K562 (cell line): ENCODE data around the gene ACBD4. TPM values are rescaled to one million over a fixed set of nuclear protein-coding genes. Genes with fewer than 3 reads are reported as not detected.

Experiments
- ATAC-seq: fragments of 200-7000 bp; cut with Tn5 transposase; 3 replicates; pipeline ENCODE4 v1.9.1; 2020; ENCODE audit warnings: moderate library complexity
- BruUV-seq: library from RNA; stranded (reverse); fragments of 400-500 nt; replicated peaks from 2 replicates; lab custom pipeline; 2021; lab: Mats Ljungman, UMichigan
- CTCF ChIA-PET: fragments of 300-600 bp; formaldehyde crosslinking; extraction: SDS; loops from one replicate; lab custom pipeline; 2021; ENCODE audit warnings: low intra/inter-chr PET ratio; lab: Yijun Ruan, JAX
- POLR2A ChIA-PET: fragments of 300-600, 350-650 bp; sonication (Branson Sonifier 250); formaldehyde crosslinking; extraction: SDS; loops from one replicate; lab custom pipeline; 2021; ENCODE audit warnings: antibody characterized with exemption, inconsistent platforms; lab: Yijun Ruan, JAX
- DNase-seq, 4 experiments: peaks; one replicate each; pipeline versions ENCODE4 v3.0.0 to v3.0.0-alpha.2; 2011 to 2018; ENCODE audit warnings: low spot score in 3 of 4, mixed read lengths in 3 of 4; ENCODE audit errors: extremely low read depth in 1 of 4
- FAIRE-seq: peaks from 2 replicates; lab custom pipeline; 2011; peaks lifted over from hg19 to GRCh38; lab: Jason Lieb, UNC
- H2AFZ ChIP-seq: 2 replicates; pipeline ENCODE4 v1.6.0; 2011; ENCODE audit warnings: low read depth, low read length, control low read depth, inconsistent platforms
- H3K27ac ChIP-seq: fragments of 200-600 bp; 3 replicates; pipeline ENCODE4 v1.8.0; 2011; ENCODE audit warnings: low read depth, mild to moderate bottlenecking, control low read depth, inconsistent platforms, low read length, moderate library complexity, mixed read lengths; ENCODE audit errors: extremely low read depth
- H3K27me3 ChIP-seq, 2 experiments: fragments of 300-600 bp in 1 of 2; 2 replicates in 1 of 2; 3 replicates in 1 of 2; pipeline versions ENCODE4 v1.6.0 to v1.8.0; 2011; ENCODE audit warnings: inconsistent platforms in 2 of 2, low read length in 2 of 2, mild to moderate bottlenecking in 1 of 2, mixed read lengths in 1 of 2, moderate library complexity in 1 of 2; ENCODE audit not compliant: control insufficient read depth in 2 of 2, insufficient read depth in 2 of 2
- H3K36me3 ChIP-seq: fragments of 300-600 bp; 3 replicates; pipeline ENCODE4 v1.8.0; 2011; ENCODE audit warnings: mild to moderate bottlenecking, low read length, inconsistent platforms; ENCODE audit not compliant: control insufficient read depth, insufficient read depth
- H3K4me1 ChIP-seq, 2 experiments: fragments of 200-600 bp in 1 of 2; replicated peaks in 1 of 2; 2 replicates in 1 of 2; 3 replicates in 1 of 2; pipeline versions ENCODE4 v1.5.1 to v1.8.0; 2011; ENCODE audit warnings: inconsistent platforms in 2 of 2, low read length in 2 of 2, mild to moderate bottlenecking in 1 of 2, mixed read lengths in 1 of 2, moderate library complexity in 1 of 2; ENCODE audit not compliant: control insufficient read depth in 2 of 2, insufficient read depth in 2 of 2
- H3K4me2 ChIP-seq: 2 replicates; pipeline ENCODE4 v1.6.1; 2011; ENCODE audit warnings: low read length, control low read depth, inconsistent platforms, mixed read lengths; ENCODE audit not compliant: insufficient read depth
- H3K4me3 ChIP-seq: fragments of 200-600 bp; sonication (generic), shearing (Covaris generic); 2 replicates; pipeline ENCODE4 v1.5.1; 2016; ENCODE audit warnings: control low read depth, inconsistent platforms
- H3K79me2 ChIP-seq: fragments of 200-600 bp; 3 replicates; pipeline ENCODE4 v1.8.0; 2011; ENCODE audit warnings: low read length, inconsistent platforms; ENCODE audit not compliant: control insufficient read depth, insufficient read depth
- H3K9ac ChIP-seq, 2 experiments: 2 replicates each; pipeline versions ENCODE4 v1.6.0 to v1.6.1; 2011; ENCODE audit warnings: low read depth in 2 of 2, low read length in 2 of 2, control low read depth in 1 of 2, inconsistent platforms in 1 of 2, mild to moderate bottlenecking in 1 of 2, mixed read lengths in 1 of 2; ENCODE audit not compliant: insufficient read depth in 1 of 2
- H3K9me1 ChIP-seq: one replicate; pipeline ENCODE4 v1.6.0; 2011; ENCODE audit warnings: inconsistent platforms, mild to moderate bottlenecking, low read length, moderate library complexity; ENCODE audit not compliant: control insufficient read depth, insufficient read depth
- H3K9me3 ChIP-seq: replicated peaks from 2 replicates; pipeline ENCODE4 v1.5.1; 2011; ENCODE audit warnings: low read depth, low read length, inconsistent platforms; ENCODE audit not compliant: control insufficient read depth, insufficient read depth
- H4K20me1 ChIP-seq: replicated peaks from 2 replicates; pipeline ENCODE4 v1.6.1; 2011; ENCODE audit warnings: low read length, inconsistent platforms, mixed read lengths; ENCODE audit not compliant: control insufficient read depth, insufficient read depth
- BCL6 ChIP-seq: fragments of 250-450 bp; sonication (Bioruptor Pico); IDR thresholded peaks from 2 replicates; pipeline ENCODE4 v1.4.0; 2020
- CTCF ChIP-seq, 3 experiments: IDR thresholded peaks in 2 of 3; conservative IDR thresholded peaks in 1 of 3; 2 replicates each; pipeline ENCODE4 v1.5.1; 2011 to 2012; ENCODE audit warnings: low read length in 3 of 3, mild to moderate bottlenecking in 3 of 3, control low read depth in 2 of 3, improper control_type of control experiment in 1 of 3, inconsistent platforms in 1 of 3, low read depth in 1 of 3, mixed read lengths in 1 of 3, moderate library complexity in 1 of 3; ENCODE audit not compliant: insufficient read depth in 2 of 3
- FOXK2 ChIP-seq, 2 experiments: fragments of 450-650 bp; IDR thresholded peaks in 1 of 2; conservative IDR thresholded peaks in 1 of 2; 2 replicates each; pipeline ENCODE4 v1.6.1; 2016; ENCODE audit warnings: low read depth in 2 of 2, mild to moderate bottlenecking in 1 of 2
- GABPB2 ChIP-seq: fragments of 250-450 bp; sonication (Bioruptor Pico); conservative IDR thresholded peaks from 2 replicates; pipeline ENCODE4 v1.5.1; 2021; ENCODE audit warnings: mild to moderate bottlenecking
- KLF13 ChIP-seq: fragments of 450-650 bp; IDR thresholded peaks from 2 replicates; pipeline ENCODE4 v1.6.1; 2016; ENCODE audit warnings: missing genetic modification characterization, low read depth, mild to moderate bottlenecking, missing compliant biosample characterization, moderate library complexity, borderline replicate concordance
- NFIX ChIP-seq: fragments of 250-450 bp; sonication (Bioruptor Pico); IDR thresholded peaks from 2 replicates; pipeline ENCODE4 v1.4.0; 2020; ENCODE audit warnings: low read depth, mild to moderate bottlenecking, moderate library complexity
- POLR2G ChIP-seq: fragments of 200-400 bp; formaldehyde crosslinking; IDR thresholded peaks from 2 replicates; pipeline ENCODE4 v1.6.1; 2017; ENCODE audit warnings: low read depth, mild to moderate bottlenecking, antibody characterized with exemption, low read length, moderate library complexity
- WGBS: fragments of 100-300 bp; shearing (Covaris generic); methylation state at CpG from one replicate; pipeline ENCODE4 v1.1.6; 2016; ENCODE audit warnings: low coverage, mixed read lengths; ENCODE audit not compliant: insufficient coverage; ENCODE audit errors: missing lambda C conversion rate; 5-methylcytosine and 5-hydroxymethylcytosine counted together
- in situ Hi-C: fragments of 300-500 bp; cut with MboI; formaldehyde crosslinking; loops from 4 replicates; pipeline ENCODE4 v1.15.0; 2018; ENCODE audit warnings: inconsistent platforms, mixed read lengths
- intact Hi-C: fragments of 100-400 bp; cut with micrococcal nuclease; formaldehyde crosslinking; loops from 2 replicates; pipeline ENCODE4 v1.14.2; 2022
- polyA plus RNA-seq, 8 experiments: library from polyadenylated mRNA; depleted of rRNA in 4 of 8; stranded (reverse) in 5 of 8; unstranded in 3 of 8; fragments of >200 nt; fragmentation: Nextera tagmentation in 2 of 8; fragmentation: Illumina TruSeq in 1 of 8; extraction: Ambion mirVana in 2 of 8; extraction: Trizol in 1 of 8; gene quantifications; 2 replicates each; pipeline versions ENCODE4 v1.2.1 to v1.2.3, GENCODE V29; 2011 to 2014; ENCODE audit warnings: inconsistent platforms in 1 of 8, missing spikeins in 1 of 8
- total RNA-seq, 7 experiments: library from RNA; depleted of rRNA in 6 of 7; stranded (reverse); fragments of >200 nt in 6 of 7; fragmentation: Illumina TruSeq in 2 of 7; extraction: Trizol in 2 of 7; gene quantifications; 2 replicates each; pipeline versions ENCODE4 v1.2.1 to v1.2.3, GENCODE V29; 2011 to 2021; ENCODE audit warnings: low replicate concordance in 1 of 7
- TF ChIP-seq, protein P1 (sequence below): fragments of 150-350 bp; IDR thresholded peaks from 2 replicates; pipeline ENCODE4 v1.6.1; 2014; ENCODE audit warnings: low read depth, mild to moderate bottlenecking, low read length, borderline replicate concordance

The ACBD4 gene
- total and polyA plus RNA-seq, 9 of the 15 experiments (the other 6 are each of a cell fraction or from before 2014, with no cell fraction given): 0.14 to 6.9 (median 4.6) TPM

DNA sequence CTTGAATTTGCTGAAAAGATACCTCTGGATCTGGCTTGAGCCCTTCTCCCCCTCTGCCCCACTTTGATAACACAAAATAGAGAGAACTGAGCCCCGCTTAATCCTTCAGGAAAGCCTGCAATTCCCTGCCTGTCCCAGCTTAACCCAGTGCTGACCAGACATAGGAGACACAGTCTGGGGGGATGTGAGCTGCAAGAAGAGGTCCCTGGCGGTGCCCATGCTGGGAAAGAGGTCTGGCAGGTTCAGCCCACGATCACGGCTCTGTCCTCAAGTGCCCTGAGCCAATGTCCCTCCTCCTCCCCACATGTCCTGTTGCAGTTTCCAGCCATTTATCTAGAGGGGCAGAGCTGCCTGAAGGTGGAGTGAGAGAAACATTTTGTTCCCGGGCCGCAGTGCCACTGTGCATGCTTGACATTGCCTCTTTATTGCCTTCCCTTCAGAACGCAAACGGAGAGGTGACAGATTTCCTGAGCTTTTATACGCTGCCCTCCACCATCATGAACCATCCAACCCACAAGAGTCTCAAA lies 32.2 kb upstream of the ACBD4 start:
- Histone ChIP-seq H3K9me3 (no peaks in the 10 kb centered on the region), H3K9me1 (no peaks in the 10 kb centered on the region), H4K20me1 (peaks cover 13% of the 10 kb centered on the region), H3K36me3 (peaks cover 94% of the 10 kb centered on the region), H3K9ac (no peak overlapping the region), H3K4me2 (no peak overlapping the region), H3K27me3 (no peaks in the 10 kb centered on the region), H3K79me2 (no peaks in the 10 kb centered on the region), H3K27ac (no peak overlapping the region), H3K4me1 (no peaks in the 10 kb centered on the region), H3K4me3 (no peak overlapping the region), H2AFZ (no peak overlapping the region)
- ATAC-seq (no peak), DNase-seq (no peak), FAIRE-seq (no peak)
- no TSS peak for BruUV-seq
- intact Hi-C loops: no loop called here
- POLR2A ChIA-PET: interaction anchor here (0.5 to 1.8 kb wide), 6 partner anchors 9 to 199 kb away, joined by 3 to 5 read pairs (median 3); no protein-coding TSS in a partner anchor
- in situ Hi-C loops: no loop called here
- CTCF ChIA-PET: no interaction called here
- TF ChIP-seq POLR2G (0 out of 2 replicates have a peak, but pooled peaks have one; percentile 3), FOXK2 (conservative IDR thresholded peaks at IDR 0.05 in 1 of 2, IDR thresholded peaks at IDR 0.05 in 1 of 2; ENCODE audit: low read depth in 2 of 2) (no peak)
- 94% methylated on average over 8 of the region's 9 CpGs for WGBS

GRCh38 chr17:45104029-45104428 lies 31.5 kb upstream of the ACBD4 start:
- ATAC-seq (no peak), DNase-seq (no peak)
- no peaks in the 10 kb centered on the region for H3K4me1 ChIP-seq
- no TSS peak for BruUV-seq
- POLR2A ChIA-PET: interaction anchor here (0.6 to 1.8 kb wide), 4 partner anchors 8 to 181 kb away, joined by 3 to 5 read pairs (median 4); no protein-coding TSS in a partner anchor
- TF ChIP-seq KLF13 (tag): no peak
- TF ChIP-seq GABPB2: no peak
- no peak for TF ChIP-seq BCL6 (CRISPR knock-in tag)
- no peak for TF ChIP-seq NFIX (CRISPR knock-in tag)
- TF ChIP-seq, protein P1, sequence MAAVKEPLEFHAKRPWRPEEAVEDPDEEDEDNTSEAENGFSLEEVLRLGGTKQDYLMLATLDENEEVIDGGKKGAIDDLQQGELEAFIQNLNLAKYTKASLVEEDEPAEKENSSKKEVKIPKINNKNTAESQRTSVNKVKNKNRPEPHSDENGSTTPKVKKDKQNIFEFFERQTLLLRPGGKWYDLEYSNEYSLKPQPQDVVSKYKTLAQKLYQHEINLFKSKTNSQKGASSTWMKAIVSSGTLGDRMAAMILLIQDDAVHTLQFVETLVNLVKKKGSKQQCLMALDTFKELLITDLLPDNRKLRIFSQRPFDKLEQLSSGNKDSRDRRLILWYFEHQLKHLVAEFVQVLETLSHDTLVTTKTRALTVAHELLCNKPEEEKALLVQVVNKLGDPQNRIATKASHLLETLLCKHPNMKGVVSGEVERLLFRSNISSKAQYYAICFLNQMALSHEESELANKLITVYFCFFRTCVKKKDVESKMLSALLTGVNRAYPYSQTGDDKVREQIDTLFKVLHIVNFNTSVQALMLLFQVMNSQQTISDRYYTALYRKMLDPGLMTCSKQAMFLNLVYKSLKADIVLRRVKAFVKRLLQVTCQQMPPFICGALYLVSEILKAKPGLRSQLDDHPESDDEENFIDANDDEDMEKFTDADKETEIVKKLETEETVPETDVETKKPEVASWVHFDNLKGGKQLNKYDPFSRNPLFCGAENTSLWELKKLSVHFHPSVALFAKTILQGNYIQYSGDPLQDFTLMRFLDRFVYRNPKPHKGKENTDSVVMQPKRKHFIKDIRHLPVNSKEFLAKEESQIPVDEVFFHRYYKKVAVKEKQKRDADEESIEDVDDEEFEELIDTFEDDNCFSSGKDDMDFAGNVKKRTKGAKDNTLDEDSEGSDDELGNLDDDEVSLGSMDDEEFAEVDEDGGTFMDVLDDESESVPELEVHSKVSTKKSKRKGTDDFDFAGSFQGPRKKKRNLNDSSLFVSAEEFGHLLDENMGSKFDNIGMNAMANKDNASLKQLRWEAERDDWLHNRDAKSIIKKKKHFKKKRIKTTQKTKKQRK: no peak
- no peak for TF ChIP-seq CTCF (IDR thresholded peaks at IDR 0.05 in 2 of 3, conservative IDR thresholded peaks at IDR 0.05 in 1 of 3; ENCODE audit: insufficient read depth in 2 of 3, low read depth in 1 of 3, low read length in 3 of 3)
- TF ChIP-seq, all 486 proteins: peak for 0
- H4K20me1 ChIP-seq: peaks cover 15% of the 10 kb centered on the region
- no peaks in the 10 kb centered on the region for H3K79me2 ChIP-seq
- no peak overlapping the region for H3K4me3 ChIP-seq
- 0 out of 4 replicates have a peak overlapping the region, but pooled peaks of 1 of the 2 experiments have one; percentile 31 for H3K9ac ChIP-seq
- H3K9me3 ChIP-seq: no peaks in the 10 kb centered on the region
- intact Hi-C loops (no loop called here), in situ Hi-C loops (no loop called here)
- peaks cover 94% of the 10 kb centered on the region for H3K36me3 ChIP-seq
- no peak overlapping the region for H2AFZ ChIP-seq
- no peaks in the 10 kb centered on the region for H3K9me1 ChIP-seq
- 94% methylated on average over 8 of the region's 8 CpGs for WGBS
- no peak overlapping the region; the same call in 2 of the 3 replicates for H3K27ac ChIP-seq
- CTCF ChIA-PET: no interaction called here
- H3K4me2 ChIP-seq: no peak overlapping the region
- no peak for FAIRE-seq
- no peaks in the 10 kb centered on the region for H3K27me3 ChIP-seq
